Esophagus squamous epithelium (tissue), 5 donors: ENCODE data around the gene PVR. TPM values are rescaled to one million over a fixed set of nuclear protein-coding genes. Genes with fewer than 3 reads are reported as not detected.

ENCODE experiments used
- DNase-seq: peaks from one replicate; lab custom pipeline; 2025; lab: John Stamatoyannopoulos, UW
- H3K27ac ChIP-seq, 4 donors: fragments of 200-600 bp; sonication (generic); one replicate each; pipeline ENCODE4 v1.5.1; 2016 to 2019; ENCODE audit warnings: mild to moderate bottlenecking in 1 of 4
- H3K27me3 ChIP-seq, 4 donors: fragments of 200-600 bp; sonication (generic); 1 replicate in 3 of 4; 2 replicates in 1 of 4; pipeline versions ENCODE4 v1.5.1 to v1.6.0; 2017 to 2021; ENCODE audit warnings: antibody characterized with exemption in 1 of 4
- H3K36me3 ChIP-seq, 3 donors: fragments of 200-600 bp; sonication (generic); one replicate each; pipeline ENCODE4 v1.5.1; 2016 to 2019
- H3K4me1 ChIP-seq, 3 donors: fragments of 200-600 bp; sonication (generic); one replicate each; pipeline ENCODE4 v1.5.1; 2017 to 2019
- H3K4me3 ChIP-seq, 4 donors: fragments of 200-600 bp; sonication (generic); 1 replicate in 3 of 4; 2 replicates in 1 of 4; pipeline ENCODE4 v1.5.1; 2016 to 2019; ENCODE audit warnings: mild to moderate bottlenecking in 2 of 4, moderate library complexity in 1 of 4
- H3K9me3 ChIP-seq, 3 donors: fragments of 200-600 bp; sonication (generic); one replicate each; pipeline ENCODE4 v1.5.1; 2016 to 2019
- POLR2A ChIP-seq, 4 donors: fragments of 450-650 bp; IDR thresholded peaks; one replicate each; pipeline ENCODE4 v1.6.1; 2017; ENCODE audit warnings: antibody characterized with exemption in 4 of 4, mild to moderate bottlenecking in 4 of 4, moderate library complexity in 3 of 4
- WGBS, 2 donors: methylation state at CpG; one replicate each; pipeline ENCODE4 v1.1.5; 2018; 5-methylcytosine and 5-hydroxymethylcytosine counted together
- intact Hi-C: fragments of 100-400 bp; cut with DNase I; formaldehyde crosslinking; loops from one replicate; pipeline ENCODE4 v1.15.0; 2022
- total RNA-seq, 4 donors: library from RNA; depleted of rRNA; stranded (reverse); fragments of >200 nt; gene quantifications; one replicate each; pipeline ENCODE4 v1.1.0, GENCODE V29; 2016
- TF ChIP-seq, protein P1 (sequence below), 6 experiments: fragments of 450-650 bp in 4 of 6; fragments of 200-600 bp in 2 of 6; sonication (generic) in 2 of 6; IDR thresholded peaks; one replicate each; pipeline ENCODE4 v1.5.1; 2016 to 2019; ENCODE audit warnings: antibody characterized with exemption in 6 of 6, mild to moderate bottlenecking in 4 of 6, moderate library complexity in 4 of 6
- donor health status: DM: yes; HTN: yes; CAD: no.

Gene PVR
- total RNA-seq, 4 donors from 2014 or later = 13.2 to 21.9 (median 20.9) TPM

GRCh38 chr19:44687888-44688287 is 44.2 kb downstream of the PVR start:
- Histone ChIP-seq H3K36me3 (peaks cover 0 to 4% (median 0%) of the 10 kb centered on the region in 3 donors), H3K4me1 (peaks cover 21 to 63% (median 37%) of the 10 kb centered on the region in 3 donors), H3K27ac (no peak overlapping the region), H3K9me3 (no peaks in the 10 kb centered on the region), H3K4me3 (no peak overlapping the region), H3K27me3 (no peaks in the 10 kb centered on the region)
- DNase-seq = no peak
- no peak for TF ChIP-seq POLR2A (IDR thresholded peaks at IDR 0.05)
- TF ChIP-seq, protein P1, sequence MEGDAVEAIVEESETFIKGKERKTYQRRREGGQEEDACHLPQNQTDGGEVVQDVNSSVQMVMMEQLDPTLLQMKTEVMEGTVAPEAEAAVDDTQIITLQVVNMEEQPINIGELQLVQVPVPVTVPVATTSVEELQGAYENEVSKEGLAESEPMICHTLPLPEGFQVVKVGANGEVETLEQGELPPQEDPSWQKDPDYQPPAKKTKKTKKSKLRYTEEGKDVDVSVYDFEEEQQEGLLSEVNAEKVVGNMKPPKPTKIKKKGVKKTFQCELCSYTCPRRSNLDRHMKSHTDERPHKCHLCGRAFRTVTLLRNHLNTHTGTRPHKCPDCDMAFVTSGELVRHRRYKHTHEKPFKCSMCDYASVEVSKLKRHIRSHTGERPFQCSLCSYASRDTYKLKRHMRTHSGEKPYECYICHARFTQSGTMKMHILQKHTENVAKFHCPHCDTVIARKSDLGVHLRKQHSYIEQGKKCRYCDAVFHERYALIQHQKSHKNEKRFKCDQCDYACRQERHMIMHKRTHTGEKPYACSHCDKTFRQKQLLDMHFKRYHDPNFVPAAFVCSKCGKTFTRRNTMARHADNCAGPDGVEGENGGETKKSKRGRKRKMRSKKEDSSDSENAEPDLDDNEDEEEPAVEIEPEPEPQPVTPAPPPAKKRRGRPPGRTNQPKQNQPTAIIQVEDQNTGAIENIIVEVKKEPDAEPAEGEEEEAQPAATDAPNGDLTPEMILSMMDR (IDR thresholded peaks at IDR 0.05) = no peak
- WGBS, 2 donors = 80 to 92% methylated on average over 3 to 7 of the region's 7 CpGs
- intact Hi-C loops = no loop called here

DNA sequence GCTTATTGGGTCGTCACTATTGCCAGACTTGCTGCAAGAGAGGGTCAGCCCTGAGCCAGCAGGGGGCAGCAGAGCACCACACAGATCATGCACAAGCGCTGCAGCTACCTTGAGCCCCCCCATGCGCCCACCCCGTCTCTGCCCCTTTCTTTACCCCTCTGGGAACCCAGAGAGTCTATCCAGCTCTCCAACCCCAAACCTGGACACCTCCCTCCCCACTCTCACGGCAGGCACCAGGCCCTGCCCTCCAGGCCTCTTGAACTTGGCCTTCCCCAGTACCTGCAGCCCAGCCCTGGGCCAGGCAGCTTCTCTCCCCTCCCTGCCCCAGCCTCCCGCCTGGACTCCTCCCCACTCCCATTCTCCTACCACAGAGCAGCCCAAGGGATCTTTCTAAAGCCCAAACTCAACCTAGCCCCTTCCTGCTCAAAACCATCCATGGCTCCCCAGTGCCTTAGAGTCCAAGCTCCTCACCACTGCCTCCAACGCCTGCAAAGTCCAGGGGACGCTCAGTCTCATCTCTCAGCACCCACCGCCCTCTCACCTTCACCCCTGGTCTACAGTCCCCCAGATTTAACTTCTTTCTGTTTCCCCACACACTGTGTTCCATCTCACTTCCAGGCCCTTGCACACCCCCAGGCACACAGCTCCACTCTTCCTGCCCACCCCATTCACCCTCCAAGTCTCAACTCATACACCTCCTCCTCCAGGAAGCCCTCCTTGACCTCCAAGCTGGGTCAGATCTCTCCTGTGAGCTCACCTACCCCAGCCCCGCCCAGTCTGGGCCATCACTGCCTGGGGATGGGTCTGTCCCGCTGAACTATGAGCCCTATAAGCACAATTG is 45.8 kb downstream of the PVR start:
- Histone ChIP-seq H3K9me3 (no peaks in the 10 kb centered on the region), H3K36me3 (no peaks in the 10 kb centered on the region), H3K4me3 (no peak overlapping the region), H3K27me3 (no peaks in the 10 kb centered on the region), H3K27ac (peak overlapping the region in 1 of 4 donors; percentile 33), H3K4me1 (peaks cover 21 to 57% (median 38%) of the 10 kb centered on the region in 3 donors)
- WGBS, 2 donors = 42 to 58% methylated on average over 8 to 11 of the region's 11 CpGs
- intact Hi-C loops = no loop called here
- DNase-seq = no peak
- no peak for TF ChIP-seq POLR2A (IDR thresholded peaks at IDR 0.05)
- TF ChIP-seq, protein P1 (IDR thresholded peaks at IDR 0.05) = peak; percentile 82 to 97 (median 88)

DNA sequence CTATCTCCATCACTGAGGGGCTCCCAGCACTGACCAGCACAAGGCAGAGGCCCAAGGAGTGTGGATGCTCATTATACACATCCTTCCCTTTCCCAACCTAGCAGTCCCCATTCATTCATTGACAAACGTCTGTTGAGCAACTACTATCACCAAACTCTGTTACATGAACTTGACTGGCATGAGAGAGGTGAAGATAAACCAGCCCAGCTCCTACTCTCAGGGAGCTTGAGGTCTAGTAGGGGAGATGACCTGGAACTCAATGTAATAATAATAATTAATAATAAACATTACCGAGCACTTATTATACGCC is 46.4 kb downstream of the PVR start:
- H3K27ac ChIP-seq = no peak overlapping the region

GRCh38 chr19:44692379-44692721 is 48.6 kb downstream of the PVR start:
- WGBS, 2 donors = 11 to 27% methylated on average over 2 of the region's 5 CpGs
- Histone ChIP-seq H3K4me1 (peaks cover 21 to 51% (median 31%) of the 10 kb centered on the region in 3 donors), H3K27me3 (peaks cover 0 to 2% (median 0%) of the 10 kb centered on the region in 4 donors), H3K36me3 (no peaks in the 10 kb centered on the region), H3K4me3 (peak overlapping the region in 1 of 4 donors; percentile 23), H3K9me3 (no peaks in the 10 kb centered on the region), H3K27ac (peak overlapping the region; percentile 61 to 87 (median 73))
- DNase-seq = no peak
- TF ChIP-seq, protein P1 (IDR thresholded peaks at IDR 0.05) = no peak
- TF ChIP-seq POLR2A (IDR thresholded peaks at IDR 0.05) = no peak
- intact Hi-C loops = no loop called here

More for the DNA sequence above, 46.4 kb downstream of the PVR start:
- no peaks in the 10 kb centered on the region for H3K27me3 ChIP-seq
- H3K4me1 ChIP-seq = peaks cover 21 to 57% (median 38%) of the 10 kb centered on the region in 3 donors
- H3K36me3 ChIP-seq = no peaks in the 10 kb centered on the region
- intact Hi-C loops = no loop called here
- H3K9me3 ChIP-seq = no peaks in the 10 kb centered on the region
- no peak for TF ChIP-seq POLR2A (IDR thresholded peaks at IDR 0.05)
- TF ChIP-seq, protein P1 (IDR thresholded peaks at IDR 0.05) = no peak
- WGBS, 2 donors = 77 to 87% methylated on average over 3 of the region's 3 CpGs
- no peak overlapping the region for H3K4me3 ChIP-seq
- DNase-seq = no peak

- H3K36me3 ChIP-seq = no peaks in the 10 kb centered on the region
- H3K4me3 ChIP-seq = no peak overlapping the region
- peaks cover 17 to 43% (median 27%) of the 10 kb centered on the region in 3 donors for H3K4me1 ChIP-seq
- DNase-seq = no peak
- H3K9me3 ChIP-seq = no peaks in the 10 kb centered on the region
- TF ChIP-seq, protein P1 (IDR thresholded peaks at IDR 0.05) = peak in 2 of 6 experiments; percentile 12 to 43
- TF ChIP-seq POLR2A (IDR thresholded peaks at IDR 0.05) = no peak
- WGBS, 2 donors = 71 to 85% methylated on average over 2 of the region's 2 CpGs
- H3K27me3 ChIP-seq = peaks cover 0 to 6% (median 0%) of the 10 kb centered on the region in 4 donors
- H3K27ac ChIP-seq = no peak overlapping the region
- intact Hi-C loops = no loop called here
These were observed 50.5 kb downstream of the PVR start for GRCh38 chr19:44694184-44694579.
